SIG-M5 treated with dmso at 0.1 percent for 504 hours (cell line): ENCODE results near the gene AP3S2.

Source experiments
- DNase-seq: peaks from one replicate; lab custom pipeline; 2025; ENCODE audit not compliant: unreplicated experiment; lab: John Stamatoyannopoulos, UW

AP3S2 gene

DNA sequence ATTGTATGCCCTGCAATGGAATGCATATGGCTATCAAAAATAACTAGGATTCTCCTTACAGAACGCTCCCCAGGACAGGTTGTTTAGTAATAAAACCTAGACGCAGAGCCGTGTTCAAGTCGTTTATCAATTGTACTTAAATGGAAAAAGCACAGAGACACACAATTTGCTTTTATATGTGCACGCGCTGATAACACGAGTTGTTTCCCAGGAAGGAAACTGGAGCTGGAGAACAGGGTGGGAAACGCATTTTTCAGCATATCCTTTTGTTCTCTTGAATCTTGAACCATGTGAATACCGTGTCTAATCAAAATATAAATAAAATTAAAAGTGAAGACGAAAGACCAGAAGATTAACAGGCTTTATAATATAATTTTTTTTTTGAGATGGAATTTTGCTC lies 75.5 kb downstream of the AP3S2 start:
- no peak for DNase-seq

DNA sequence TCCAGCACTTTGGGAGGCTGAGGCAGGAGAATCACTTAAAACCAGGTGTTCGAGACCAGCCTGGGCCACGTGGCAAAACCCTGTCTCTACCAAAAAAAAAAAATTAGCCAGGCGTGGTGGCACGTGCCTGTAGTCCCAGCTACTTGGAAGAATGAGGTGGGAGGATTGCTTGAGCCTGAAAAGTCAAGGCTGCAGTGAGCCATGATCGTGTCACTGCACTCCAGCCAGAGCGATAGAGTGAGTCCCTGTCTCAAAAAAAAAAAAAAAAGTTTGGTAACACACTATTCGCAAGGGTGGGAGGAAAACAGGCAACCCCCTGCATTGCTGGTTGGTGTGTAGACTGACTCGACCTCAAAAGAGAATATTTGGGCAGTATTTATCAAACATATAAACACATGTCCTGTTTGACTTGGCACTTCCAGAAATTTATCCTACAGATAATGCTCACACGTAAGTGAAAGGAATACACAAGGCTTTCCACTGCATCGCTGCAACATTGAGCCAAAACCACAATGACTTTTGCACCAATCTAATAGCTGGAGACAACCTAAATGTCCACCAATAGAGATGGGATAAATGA lies 76.0 kb downstream of the AP3S2 start:
- DNase-seq: no peak

DNA sequence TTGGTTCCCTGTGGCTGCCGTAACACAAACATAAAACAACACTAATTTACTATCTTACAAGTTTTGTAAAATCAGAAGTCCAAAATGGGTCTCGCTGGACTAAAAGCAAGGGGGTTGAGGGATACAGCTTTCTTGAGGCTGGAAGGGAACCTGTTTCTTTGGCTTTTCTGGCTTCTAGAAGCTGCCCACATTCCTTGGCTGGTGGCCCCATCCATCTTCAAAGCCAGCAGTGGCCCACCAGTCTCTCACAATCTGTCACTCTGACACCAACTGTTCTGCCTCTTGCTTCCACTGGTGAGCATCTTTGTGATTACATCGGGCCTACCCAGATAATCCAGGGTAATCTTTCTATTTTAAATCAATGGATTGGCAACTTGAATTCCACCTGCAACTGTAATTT lies 78.0 kb downstream of the AP3S2 start:
- no peak for DNase-seq

DNA sequence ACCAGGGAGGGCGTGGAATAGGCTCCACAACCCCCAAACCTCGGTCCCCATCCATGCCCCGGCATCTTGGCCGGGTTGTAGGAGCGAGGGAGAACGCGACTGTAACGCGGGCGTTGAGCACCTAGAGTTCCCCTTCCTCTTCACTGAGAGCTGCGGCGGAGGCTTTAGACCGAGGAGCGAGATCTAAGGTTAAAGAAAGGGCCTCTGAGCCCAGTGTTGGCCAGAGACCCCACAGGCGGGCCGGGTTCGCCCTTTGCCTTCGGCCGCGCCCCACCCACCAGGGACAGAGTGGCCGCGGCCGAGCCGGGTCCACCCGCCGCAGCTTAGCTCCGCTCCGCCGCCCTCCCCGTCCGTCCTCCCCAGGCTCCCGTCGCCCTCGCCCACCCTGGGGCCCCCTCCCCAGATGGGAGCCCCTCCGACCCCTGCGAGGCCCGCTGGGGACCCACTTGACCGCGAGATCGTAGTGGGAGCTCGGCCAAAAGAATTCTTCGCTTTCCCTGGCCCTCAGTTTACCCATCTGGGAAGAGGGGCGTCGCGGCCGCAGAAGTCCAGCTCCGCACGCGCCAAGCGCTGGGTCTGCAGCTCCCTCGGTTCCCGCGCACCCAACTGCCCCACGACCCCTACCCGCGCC lies 79.6 kb downstream of the AP3S2 start:
- no peak for DNase-seq

DNA sequence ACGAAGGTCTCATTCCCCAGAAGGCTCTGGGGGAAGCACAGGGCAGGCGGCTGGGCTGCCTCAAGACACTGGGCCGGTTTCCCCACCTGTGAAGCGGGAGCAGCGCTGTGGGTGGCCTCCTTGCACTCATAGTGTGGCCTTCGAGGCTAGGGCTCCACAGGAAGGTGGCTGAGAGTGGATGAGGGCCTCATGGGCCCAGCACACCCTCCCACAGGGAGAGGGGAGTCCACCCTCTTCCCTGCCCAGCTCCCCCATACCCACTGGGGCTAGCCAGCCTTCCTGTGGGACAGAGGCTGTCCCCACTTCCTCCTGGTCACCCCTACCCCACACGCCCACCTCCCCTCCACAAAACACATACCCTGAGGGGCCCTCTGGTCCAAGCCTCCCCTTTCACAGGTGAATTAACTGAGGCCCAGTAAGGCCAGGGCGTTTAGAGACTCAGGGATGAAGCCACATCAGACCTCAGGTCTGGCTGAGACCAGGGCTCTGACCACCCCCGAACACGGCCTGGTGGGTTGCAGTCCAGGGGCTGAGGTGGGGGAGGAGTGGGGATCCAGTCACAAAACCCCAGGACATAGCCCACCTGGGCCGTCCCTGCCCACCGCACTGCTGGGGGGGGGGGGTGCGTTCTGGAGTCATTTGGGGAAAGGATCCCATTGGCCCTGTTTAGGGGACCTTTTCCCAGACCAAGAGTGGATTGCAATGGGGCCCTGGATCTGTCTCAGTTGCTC lies 80.2 kb downstream of the AP3S2 start:
- no peak for DNase-seq

DNA sequence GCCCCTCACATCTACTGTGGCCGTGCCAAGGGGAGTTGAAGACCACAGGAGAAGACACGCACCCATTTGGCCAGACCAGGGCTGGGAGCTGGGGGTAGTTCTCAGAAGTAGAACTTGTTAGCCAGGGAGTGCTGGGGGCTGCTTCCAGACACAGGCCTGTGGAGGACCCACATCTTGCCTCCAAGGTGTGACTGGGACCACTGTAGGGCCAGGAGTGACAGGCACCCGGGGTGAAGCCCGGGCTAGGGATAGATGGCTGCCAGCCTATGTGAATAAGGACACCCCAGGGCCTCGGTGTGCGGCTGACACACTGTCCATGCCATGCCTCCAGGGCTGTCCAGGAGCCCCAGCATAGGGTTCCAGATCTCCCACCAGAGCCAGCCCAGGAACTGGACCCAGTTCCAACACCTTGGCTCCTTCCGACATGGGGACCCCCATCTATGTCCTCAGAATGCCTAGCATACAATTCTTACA lies 80.9 kb downstream of the AP3S2 start:
- DNase-seq: no peak

DNA sequence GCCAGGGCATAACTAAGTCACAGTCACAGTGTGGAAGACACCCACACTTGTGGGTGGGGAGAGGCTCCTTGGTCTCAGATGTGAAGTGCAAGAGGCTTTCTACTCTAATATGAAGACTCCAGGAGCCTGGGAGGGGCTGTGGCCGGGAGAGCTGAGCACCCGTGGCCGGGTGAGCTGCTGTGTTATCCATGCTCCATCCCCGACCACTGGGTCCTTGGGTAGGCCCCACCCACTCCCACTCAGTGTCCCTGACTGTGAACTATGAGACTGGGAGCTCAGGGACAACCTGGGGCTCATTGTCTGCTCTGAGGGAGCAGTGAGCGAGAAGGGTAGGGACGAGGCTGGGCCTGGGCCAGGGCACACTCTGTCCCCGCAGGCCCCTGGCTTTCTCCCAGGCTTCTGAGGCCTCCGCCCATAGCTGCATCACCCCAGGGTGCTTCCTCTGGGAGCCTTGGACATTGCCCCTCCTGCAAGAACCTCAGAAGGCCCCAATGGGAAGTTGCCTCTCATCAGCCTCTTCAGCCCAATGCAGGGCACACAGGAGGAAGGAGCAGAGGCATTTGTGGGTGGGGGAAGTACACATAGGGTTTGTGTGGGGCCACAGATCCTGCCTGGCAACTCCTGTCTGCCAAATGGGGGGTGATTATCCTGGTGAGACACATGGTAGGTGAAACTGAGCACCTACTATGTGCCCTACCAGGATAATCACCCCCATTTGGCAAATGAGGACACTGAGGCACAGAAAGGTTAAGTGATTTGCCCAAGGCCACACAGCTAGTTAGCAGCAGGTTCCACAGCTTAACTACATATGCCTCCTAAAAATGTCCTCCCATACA lies 81.6 kb downstream of the AP3S2 start:
- no peak for DNase-seq

DNA sequence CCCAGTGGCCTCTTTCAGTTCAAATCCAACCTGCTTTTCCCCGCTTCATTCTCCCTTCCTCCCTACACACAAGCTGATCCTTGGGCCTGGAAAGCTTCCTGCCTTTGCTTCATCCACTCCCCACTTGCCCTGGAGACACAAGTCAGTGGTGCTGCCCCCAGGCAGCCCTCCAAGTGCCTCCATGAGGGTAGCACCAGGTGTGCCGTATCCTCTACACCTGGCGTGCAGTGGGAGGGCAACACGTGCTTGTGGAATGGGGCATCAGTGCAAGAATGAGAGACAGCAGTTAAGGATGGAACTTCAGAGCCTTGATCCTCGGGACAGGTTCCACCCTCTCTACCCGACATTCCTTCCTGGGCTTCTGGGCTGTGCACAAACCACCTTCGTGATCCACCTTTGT lies 83.0 kb downstream of the AP3S2 start:
- no peak for DNase-seq

DNA sequence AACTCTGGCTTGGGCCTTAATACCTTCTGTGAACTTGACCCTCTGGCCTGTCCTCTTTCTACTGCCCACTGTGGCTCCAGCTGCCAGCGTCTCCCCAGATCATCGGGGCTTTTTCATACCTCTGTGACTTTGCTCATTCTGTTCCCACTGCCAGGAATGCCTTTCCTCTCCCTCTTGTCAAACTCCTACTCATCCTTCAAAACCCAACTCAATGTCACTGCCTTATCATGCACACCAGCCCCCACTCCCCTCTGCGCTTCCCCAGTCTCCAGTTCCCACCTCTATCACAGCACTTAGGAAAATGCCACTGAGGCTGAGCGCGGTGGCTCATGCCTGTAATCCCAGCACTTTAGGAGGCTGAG lies 84.0 kb downstream of the AP3S2 start:
- DNase-seq: no peak

DNA sequence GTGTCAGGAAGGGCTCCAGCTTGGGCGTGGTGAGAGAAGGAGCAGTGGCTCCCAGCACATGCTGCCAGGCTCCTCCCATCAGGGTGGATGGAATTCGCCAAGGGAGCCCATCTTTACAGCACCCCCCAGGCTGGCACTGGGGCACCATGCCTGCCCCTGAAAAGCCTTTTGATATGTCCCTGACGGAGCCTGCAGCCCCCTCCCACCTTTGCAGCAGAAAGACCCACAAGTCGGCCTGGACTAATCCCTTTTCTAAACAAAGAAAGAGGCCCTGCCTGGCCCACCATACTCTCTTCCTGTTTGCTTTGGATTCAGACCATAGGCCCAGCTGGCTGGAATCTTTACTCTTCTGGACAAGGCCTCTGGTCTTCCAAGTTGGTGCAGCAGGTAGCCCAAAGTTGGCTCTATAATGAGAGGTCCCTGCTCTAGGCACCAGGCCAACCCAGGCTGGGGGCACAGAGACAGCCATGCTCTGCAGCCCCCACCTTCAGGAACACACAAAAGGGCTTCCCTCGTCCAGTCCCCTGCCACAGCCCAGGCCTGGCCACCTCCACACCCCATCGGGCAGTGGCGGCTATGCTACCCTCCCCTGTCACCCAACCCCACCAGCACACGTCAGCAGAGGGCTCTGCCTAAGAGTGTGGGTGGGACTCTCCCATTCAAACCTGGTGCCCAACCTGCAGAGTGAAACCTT lies 84.6 kb downstream of the AP3S2 start:
- no peak for DNase-seq

DNA sequence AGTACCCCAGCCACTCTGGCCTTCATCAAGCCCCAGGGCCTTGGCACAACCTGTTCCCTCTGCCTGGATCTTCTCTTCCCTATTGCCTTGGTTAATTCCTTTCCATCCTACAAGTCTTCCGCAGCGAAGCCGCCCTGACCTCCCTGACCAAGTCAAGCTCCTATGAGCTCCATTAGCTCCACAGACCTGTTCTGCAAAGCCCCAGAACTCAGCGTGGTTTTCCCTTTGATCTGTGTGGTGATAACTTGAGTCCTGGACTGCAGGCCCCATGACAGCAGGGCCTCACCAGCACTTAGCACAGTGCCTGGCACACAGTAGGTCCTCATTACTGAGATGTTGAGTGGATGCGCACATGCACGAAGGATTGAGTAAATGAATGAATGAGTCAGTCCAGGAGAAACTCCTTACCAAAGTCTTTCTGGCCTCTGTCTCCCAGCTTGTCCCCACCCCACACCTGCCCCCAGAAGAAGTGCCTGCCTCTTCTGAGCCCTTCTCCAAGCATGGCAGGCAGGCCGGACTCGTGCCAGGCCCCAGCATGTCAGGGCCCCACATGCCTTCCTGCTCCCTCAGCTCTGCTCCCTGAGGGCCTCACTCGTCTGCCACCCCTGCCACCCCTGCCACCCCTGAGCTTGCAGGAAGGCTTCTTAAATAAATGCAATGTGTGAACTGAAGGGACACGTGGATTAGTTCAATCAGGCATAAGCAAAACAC lies 85.5 kb downstream of the AP3S2 start:
- no peak for DNase-seq

DNA sequence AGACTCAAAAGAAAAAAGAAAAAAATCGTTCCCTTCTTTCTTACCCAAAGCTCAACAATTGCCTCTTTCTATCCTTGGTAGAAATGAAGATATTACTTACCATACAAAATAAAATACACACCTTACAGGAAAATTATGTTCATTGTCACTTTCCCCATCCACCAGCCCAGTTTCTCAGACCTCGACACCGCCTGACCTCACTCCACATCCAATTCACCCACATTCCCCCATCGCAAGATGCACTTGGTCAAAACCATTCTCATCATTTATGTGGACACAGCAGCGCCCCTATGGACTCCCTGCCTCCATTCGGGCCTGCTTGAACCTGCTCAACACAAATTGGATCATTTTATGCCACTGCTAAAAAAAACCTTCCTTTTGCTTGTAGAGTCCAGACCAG lies 86.1 kb downstream of the AP3S2 start:
- no peak for DNase-seq

DNA sequence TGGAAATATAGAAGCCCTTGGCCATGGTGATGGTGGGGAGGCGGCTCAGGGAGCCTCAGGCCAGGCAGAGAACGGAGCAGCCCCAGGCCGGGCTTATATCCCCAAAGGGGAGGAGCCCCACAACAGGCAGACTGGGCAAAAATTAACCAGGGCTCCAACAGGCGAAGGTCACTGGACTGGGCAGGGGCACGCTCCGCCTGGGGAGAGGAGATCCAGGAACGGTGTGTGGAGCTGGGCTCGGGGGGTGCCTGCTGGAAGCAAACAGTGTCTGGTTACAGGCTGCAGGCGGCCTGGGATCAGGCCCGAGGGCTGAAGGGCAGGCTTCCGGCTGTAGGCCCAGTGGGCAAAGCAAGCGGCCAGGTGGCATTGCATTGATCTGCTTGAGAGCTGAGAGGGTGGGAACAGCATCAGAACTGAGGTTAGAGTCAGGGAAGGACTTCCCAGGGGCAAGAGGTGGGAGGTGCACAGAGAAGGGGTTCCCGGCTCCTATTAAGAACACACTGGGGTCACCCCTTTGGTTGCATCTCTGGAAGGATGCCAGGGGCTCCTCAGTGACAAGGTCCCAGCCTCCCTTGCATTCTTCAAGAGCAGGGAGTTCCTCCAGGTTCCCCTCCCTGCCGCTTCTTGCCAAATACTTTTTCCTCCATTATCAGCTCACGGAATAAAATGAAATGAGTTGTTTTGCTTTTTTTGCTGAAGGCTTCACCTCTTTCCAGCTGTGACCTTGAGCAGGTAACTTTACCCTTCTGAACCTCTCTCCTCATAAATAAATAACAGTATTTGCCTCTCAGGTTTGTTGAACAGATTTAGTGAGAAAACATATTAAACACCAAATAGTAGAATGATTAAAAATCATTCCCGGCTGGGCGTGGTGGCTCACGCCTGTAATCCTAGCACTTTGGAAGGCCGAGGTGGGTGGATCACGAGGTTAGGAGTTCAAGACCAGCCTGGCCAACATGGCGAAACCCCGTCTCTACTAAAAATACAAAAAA lies 86.9 kb downstream of the AP3S2 start:
- DNase-seq: no peak

DNA sequence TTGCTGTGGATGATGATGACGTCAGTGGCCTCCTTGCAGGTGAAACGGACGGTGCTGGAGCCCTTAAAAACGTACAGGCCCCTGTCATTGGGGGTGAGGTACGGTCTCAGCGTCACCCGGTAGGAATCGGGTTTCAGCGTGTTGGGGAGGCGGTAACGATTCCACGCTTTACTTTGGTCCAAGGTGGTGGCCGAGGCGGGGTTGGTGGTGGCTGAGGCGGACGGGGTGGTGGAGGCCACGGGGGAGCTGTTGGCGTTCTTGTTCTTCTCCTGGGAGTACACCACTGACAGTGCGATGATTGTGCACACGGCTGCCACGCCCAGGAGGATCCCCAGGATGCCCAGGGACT lies 87.6 kb downstream of the AP3S2 start:
- DNase-seq: no peak

DNA sequence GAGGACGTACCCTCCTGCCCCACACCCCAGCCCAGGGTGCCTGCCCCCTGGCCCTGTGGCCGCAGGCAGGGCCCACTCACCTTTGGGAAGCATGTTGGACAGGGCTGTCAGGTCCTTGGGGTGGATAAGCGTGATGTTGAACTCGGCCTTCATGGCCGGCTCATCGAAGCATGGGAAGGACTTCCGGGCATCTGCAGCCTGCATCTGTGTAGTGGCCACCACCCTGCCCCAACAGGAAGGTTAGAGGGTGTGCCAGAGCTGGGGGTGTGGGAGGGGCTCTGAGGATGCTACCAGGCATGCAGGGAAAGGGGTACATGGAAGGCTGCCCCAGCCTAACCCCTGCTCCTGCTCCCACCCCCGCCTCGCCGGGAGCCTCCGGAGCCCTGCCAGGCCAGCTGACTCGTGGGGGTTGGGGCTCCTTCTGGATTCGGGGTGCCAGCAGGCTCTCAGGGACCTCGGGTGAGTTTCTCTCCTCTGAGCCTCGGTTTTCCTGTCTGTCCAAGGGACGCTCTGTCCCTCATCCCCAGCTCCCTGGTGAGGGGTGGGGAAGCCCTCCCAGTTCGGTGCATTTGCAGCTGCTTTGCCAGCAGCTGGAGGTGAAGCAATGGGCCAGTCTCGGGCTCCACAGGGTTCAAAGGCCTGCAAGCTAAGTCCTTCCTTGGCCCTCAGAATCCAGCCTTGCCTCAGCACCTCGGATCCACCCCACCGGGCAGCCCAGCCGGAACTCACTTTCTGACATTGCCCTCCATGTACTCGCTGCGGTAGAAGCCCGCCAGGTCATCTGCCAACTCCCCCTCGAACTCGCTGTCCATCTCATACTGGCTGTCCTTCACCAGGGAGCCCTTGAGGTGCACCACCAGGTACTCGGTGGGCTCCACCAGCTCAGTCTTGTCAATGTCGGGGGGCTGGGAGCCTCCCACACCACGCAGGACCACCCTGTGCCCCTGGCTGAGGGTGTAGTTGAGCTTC lies 88.3 kb downstream of the AP3S2 start:
- no peak for DNase-seq

DNA sequence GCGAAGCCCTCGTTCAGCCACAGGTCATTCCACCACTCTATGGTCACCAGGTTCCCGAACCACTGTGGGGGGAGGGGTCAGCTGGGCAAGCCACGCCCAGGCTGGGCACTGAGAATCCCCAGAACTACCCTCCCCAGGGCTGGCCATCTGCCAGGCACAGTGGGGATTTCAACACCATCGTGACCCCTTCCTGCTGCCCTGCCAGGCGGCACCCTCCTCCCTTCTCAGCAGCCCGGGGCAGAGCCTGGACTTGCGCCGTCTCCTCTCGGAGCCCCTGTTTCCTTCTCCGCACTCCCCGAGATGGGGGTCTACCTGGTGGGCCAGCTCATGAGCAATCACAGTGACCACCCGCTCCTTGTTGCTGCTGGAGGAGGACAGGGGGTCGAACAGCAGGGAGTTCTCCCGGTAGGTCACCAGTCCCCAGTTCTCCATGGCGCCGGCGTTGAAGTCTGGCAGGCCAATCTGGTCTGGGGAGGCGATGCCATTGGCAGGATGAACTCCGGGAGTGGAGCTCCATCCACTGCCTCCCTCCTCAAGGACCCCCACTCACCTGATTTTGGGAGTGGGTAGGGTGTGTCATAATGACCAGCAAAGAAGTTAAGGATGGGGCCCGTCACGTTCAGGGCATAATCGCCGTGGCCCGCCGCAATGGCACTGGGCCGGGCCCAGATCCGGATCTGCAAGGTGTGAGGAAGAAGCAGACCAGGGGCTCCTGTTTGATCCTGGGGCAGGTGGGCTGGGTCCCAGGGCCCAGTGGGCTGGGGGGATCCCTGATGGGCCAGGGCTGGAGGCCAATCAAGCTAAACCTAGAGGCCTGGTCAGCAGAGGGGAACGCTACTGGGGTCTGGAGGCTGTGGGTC lies 89.6 kb downstream of the AP3S2 start:
- DNase-seq: no peak
